Measurements from ENCODE around the gene TADA3.

The TADA3 gene

DNA sequence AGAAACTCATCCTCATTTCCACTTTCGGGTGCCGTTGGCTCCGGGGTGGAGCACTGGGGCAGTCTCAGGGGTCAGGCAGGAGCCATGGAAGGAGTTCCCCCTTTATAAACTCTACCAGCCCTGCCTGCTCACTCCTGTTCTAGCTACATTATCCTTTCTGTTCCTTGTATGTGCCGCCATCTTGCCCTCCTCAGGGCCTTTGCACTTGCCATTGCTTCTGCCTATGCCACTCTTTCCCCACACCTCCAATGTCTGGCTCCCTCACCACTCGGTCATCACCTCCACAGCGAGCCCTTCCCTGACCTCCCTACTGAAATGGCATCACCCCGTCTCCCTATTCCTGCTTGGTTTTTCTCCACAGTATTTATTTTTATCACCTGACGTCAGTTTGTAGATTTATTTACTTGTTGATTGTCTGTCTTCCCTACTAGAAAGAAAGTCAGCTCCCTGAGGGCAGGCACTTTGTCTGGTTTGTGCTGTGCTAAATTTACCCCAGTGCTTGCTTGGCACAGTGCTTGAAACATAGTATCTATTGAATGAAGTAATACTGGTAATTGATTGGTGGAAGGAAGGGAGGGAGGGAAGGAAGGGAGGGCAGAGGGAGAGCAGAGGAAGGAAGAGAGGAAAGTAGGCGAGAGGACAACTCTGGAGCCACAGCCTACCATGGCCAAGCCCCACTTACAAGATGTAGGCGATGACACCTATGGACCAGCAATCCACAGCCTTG is 31.3 kb downstream of the TADA3 start:
- DNase-seq (ENCODE audit: low read depth) = no peak

GRCh38 chr3:9757427-9757826 is 34.8 kb downstream of the TADA3 start:
- DNase-seq (ENCODE audit: low read depth) = no peak

DNA sequence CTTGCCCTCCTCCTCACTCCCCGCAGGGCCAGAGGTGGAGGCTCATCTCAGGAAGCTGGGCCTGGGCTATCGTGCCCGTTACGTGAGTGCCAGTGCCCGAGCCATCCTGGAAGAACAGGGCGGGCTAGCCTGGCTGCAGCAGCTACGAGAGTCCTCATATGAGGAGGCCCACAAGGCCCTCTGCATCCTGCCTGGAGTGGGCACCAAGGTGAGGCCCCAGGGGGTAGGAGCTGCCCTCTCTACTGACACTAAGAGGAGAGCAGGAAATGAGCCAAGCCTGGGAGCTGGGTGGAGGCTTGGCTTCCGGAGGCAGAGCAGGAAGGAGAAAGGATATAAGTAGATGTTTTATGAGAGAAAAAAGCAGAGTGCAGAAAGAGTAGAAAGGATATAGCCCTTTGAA is 37.6 kb downstream of the TADA3 start:
- DNase-seq (ENCODE audit: low read depth) = no peak

GRCh38 chr3:9750556-9751411 is 41.5 kb downstream of the TADA3 start:
- no peak for DNase-seq (ENCODE audit: low read depth)

DNA sequence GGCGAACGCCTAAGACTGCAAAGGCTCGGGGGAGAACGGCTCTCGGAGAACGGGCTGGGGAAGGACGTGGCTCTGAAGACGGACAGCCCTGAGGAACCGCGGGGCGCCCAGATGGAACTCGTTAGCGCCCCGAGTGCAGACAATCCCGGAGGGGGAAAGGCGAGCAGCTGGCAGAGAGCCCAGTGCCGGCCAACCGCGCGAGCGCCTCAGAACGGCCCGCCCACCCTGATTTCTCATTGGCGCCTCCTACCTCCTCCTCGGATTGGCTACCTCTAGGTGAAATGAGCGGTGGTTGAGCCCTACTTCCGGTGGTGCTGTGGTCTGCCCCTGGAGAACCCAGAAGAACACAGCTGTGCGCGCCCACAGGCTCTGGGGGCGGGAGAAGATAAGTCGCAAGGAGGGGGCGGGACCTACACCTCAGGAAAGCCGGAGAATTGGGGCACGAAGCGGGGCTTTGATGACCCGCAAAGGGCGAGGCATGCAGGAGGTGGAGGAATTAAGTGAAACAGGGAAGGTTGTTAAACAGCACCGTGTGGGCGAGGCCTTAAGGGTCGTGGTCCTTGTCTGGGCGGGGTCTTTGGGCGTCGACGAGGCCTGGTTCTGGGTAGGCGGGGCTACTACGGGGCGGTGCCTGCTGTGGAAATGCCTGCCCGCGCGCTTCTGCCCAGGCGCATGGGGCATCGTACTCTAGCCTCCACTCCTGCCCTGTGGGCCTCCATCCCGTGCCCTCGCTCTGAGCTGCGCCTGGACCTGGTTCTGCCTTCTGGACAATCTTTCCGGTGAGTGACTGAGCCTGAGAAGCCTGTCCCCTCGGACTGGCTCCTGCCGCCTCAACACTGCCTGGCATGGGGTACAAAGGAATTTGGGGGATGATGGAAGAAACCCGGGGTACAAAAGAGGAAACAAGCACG is 42.4 kb downstream of the TADA3 start, which contains the start of gene OGG1:
Gene OGG1 (plus strand): TSS at position 308 of the 911 bp plus-strand sequence. CDS start 335 bp downstream, at position 643.
- peak; percentile 98 for DNase-seq (ENCODE audit: low read depth)

DNA sequence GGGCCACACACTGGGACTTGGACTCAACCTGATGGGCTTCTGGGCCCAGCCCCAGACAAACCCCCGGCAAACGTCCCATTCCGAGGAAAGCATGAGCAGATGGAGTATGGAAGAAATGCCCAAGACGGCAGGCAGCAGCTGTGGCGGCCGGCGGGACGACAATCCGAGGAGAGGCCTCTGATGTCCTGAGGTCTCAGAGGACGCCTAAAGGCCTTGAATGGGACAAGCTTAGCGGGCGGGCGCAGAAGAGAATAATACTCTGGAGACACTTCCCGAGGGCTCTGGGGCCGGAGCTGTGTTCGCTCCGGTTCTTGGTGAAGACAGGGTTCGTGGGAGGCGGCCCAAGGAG is 43.0 kb downstream of the TADA3 start:
- DNase-seq (ENCODE audit: low read depth) = no peak

DNA sequence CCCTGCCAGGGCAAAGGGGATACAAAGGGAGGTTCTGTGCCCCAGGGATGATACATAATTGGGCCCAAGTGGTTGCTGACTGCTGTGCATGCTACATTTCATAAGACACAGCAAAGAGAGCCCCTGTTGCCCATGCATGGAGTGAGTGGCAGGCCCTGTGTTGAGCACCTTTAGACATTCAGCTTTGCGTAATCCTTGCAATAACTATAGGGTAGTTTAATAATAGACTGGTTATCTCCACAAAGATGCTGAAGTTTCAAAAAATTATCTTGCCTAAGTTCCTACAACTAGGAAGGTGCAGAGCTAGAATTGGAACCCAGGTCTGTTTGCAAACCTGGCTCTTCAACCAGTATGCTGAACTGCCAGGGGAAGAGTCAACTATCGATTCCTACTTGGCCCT is 44.2 kb downstream of the TADA3 start:
- no peak for DNase-seq (ENCODE audit: low read depth)

DNA sequence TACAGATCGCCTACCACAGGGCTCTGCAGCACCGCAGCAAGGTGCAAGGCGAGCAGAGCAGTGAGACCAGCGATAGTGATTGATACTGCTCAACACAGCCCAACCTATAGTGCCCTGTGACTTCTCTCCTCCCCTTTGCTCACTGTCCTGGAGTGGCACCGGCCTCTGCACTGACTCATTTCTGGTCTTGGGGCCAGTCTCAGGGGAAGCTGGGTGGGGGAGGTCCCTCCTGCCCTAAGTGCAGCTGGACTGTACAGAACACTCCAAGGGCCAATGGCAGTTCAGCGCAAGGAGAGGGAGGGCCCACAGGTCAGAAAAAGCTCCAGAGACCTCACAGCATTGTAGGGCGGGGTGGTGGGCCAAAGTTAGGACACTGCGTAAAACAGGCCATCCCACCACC is 45.0 kb downstream of the TADA3 start:
- DNase-seq (ENCODE audit: low read depth) = no peak

DNA sequence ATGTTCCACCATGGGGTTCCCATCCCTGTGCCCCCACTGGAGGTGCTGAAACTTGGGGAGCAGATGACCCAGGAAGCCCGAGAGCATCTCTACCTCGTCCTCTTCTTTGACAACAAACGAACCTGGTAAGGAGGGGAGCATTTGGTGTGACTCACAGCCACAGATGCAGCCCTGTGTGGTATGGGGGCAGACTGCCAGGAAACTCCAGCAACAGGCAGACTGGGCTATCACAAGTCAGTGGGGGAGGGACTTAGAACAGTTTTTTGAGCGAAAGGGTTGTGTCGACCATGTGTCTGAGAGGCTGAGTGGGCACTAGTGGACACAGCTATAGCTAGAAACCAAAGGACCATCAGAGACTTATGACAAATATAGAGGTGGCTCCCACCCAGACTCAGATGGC is 45.9 kb downstream of the TADA3 start:
- peak; percentile 82 for DNase-seq (ENCODE audit: low read depth)

GRCh38 chr3:9745521-9745920 is 46.8 kb downstream of the TADA3 start:
- no peak for DNase-seq (ENCODE audit: low read depth)

DNA sequence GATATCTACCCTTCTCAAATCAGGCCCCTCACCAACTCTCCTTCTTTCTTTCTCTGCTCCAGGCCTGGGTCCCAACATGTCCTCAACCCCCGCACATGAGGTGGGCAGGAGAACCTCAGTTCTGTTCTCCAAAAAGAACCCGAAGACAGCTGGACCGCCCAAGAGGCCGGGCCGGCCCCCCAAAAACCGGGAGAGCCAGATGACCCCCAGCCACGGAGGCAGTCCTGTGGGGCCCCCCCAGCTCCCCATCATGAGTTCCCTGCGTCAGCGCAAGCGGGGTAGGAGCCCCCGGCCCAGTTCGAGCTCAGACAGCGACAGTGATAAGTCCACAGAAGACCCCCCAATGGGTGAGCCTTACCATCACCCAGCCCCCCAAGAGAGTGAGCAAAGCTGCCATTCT is 48.1 kb downstream of the TADA3 start:
- no peak for DNase-seq (ENCODE audit: low read depth)

DNA sequence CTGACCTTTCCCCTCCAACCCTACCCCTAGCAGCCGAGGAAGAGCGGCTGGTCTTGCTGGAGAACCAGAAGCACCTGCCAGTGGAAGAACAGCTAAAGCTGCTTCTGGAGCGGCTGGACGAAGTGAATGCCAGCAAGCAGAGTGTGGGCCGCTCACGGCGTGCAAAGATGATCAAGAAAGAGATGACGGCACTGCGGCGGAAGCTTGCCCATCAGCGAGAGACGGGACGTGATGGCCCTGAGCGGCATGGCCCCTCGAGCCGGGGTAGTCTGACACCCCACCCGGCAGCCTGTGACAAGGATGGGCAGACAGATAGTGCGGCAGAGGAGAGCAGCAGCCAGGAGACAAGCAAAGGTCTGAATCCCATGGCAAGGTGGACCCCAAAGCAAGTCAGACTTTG is 48.7 kb downstream of the TADA3 start:
- DNase-seq (ENCODE audit: low read depth) = no peak

DNA sequence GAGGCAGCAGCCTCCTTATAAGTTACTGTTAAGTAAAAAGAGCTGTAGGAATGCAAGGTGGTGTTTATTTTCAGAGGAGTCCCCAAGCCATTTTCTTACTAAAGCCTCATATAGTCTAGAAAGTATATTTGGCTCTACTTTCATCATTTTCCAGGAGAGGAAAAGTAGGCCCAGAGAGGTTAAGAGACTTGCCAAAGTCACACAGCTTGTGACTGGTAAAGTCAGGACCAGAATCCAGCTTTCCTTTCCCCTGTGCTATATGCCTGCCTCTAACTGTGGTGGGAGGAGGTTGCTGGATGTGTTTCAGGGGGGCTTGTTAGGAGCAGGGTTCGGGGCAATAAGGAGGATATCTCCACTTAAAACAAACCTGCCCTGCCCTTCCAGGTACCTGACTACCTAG is 49.7 kb downstream of the TADA3 start:
- DNase-seq (ENCODE audit: low read depth) = no peak

DNA sequence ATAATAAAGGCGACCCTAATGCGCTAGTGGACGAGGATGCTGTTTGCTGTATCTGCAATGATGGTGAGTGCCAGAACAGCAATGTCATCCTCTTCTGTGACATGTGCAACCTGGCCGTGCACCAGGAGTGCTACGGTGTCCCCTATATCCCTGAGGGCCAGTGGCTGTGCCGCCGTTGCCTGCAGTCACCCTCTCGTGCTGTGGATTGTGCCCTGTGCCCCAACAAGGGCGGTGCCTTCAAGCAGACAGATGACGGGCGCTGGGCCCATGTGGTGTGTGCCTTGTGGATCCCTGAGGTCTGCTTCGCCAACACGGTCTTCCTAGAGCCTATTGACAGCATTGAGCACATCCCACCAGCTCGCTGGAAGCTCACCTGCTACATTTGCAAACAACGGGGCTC is 53.1 kb downstream of the TADA3 start:
- no peak for DNase-seq (ENCODE audit: low read depth)

DNA sequence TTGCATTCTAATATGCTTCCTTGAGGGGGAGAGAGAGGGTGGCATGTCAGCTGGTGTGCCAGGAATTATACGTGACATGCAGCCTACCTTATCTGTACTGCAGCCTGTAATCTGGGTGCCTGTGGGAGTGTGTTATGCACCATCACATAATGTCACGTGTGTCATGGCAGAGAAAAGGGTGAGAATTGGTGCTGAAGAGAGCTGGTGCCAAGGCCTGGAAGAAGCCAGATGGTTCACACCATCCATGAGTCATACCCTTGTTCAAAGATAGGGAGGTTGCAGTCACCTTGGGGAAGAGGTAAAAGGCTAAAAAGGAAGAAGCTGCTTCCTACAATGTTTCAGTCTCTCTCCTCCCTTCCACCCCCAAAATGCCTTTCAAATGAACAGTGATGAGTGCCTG is 55.4 kb downstream of the TADA3 start:
- no peak for DNase-seq (ENCODE audit: low read depth)

DNA sequence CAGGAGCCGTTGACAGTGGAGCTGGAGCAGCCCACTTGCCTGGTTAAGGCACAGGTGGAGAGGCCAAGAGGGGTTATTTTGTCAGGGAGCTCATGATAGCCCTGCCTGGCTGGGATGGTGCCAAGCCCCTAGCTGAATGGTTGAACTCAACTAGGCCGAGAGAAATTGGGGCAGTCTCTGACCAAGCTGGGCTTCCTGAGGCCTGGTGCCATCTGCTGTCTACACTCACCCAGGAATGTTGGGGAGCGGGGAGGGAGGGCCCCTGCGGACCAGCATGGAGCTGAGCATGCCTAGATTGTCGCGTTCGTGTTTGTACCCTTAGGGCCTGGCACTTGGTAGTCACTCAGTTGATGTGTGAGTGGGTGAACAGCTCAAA is 59.5 kb downstream of the TADA3 start:
- no peak for DNase-seq (ENCODE audit: low read depth)

DNA sequence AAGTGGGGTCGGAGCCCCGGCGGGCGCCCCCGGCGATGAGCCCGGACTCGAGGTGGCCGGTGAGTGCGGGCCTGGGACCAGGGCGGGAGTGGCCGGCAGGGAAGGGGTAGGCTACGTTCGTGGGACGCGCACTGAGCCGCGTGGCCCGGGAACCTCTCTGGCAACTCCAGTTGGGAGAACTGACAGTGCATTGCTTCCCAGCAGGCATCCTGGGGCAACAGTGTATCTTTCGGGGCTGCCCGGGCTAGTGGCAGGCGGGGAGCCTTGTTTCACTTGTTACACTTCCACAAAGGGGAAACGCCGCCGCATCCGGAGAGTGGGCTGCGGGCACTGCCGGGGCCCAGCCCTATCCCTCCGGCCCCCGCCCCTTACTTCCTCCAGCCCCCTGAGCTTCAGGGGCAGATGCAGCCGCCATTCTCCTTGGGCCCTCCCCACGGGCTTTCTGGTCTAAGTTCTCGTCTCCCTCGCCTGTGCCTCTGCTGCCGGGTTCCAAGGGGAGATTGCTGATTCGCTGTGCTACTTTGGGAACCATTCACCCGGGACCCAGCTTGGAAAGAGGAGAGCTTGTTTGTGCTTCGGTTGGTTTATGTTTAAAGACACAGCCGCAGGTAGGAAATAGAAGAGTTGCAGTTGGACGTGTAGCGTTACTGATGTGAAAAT is 60.1 kb downstream of the TADA3 start:
- no peak for DNase-seq (ENCODE audit: low read depth)

- DNase-seq (ENCODE audit: low read depth) = peak; percentile 99
Observed at GRCh38 chr3:9731206-9732079, 60.8 kb downstream of the TADA3 start, which contains the start of gene BRPF1. TSS of gene BRPF1 (plus strand) at chr3:9731735. CDS start at chr3:9734141, 2,406 bp downstream.

- DNase-seq (ENCODE audit: low read depth) = no peak
Observed at GRCh38 chr3:9730657-9731205, 61.5 kb downstream of the TADA3 start.

Data from fibroblast of the conjunctiva (primary cell).